Measurements from ENCODE around the gene DTL.

The DTL gene

DNA sequence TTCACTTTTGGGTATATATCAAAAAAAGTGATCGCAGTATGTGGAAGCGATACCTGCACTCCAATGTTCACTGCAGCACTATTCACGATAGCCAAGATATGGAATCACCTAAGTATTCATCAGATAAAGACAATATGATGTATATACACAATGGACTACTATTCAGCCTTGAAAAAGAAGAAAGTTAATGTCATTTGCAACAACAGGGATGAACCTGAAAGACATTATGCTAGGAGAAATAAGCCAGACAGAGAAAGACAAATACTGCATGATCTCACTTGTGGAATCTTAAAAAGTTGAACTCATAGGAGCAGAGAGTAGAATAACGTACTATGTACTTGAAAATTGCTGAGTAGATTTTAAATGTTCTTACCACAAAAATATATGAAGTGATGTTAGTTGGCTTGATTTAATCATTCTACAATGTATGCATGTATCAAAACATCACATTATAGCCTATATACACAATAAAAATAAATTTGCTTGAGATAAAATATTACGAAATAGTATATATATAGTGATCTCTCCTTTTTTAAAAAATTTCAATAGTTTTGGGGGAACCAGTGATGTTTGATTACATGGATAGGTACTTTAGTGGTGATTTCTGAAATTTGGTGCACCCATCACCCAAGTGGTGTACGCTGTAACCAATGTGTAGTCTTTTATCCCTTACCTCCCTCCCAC, 56.0 kb downstream of the DTL start:
- DNase-seq = no peak

DNA sequence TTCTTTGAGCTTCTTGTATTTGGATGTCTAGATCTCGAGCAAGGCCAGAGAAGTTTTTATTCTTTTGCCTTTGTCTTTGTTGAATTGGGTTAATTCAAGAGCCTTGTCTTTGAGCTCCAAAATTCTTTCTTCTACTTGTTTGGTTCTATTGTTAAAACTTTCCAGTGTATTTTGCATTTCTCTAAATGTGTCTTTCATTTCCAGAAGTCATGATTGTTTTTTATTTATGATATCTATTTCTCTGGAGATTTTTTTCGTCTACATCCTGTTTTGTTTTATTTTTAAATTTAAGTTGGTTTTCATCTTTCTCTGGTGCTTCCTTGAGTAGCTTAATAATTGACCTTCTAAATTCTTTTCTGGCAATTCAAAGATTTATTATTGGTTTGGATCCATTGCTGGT, 61.8 kb downstream of the DTL start:
- no peak for DNase-seq

DNA sequence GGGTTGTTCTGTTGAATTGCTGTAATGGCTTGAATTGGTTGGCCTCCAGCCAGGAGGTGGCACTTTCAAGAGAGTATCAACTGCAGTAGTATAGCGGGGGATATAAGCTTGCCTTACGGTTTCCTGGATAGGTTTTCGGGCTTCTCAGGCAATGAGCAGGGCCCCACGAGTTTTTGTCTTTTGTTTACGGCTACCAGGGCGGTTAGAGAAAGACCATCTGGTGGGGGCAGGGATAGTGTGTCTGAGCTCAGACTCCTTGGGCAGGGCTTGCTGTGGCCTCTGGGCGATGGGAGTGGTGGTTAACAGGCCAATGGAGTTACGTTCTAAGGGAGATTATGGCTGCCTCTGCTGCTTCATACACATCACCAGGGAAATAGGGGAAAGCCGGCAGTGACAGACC, 62.8 kb downstream of the DTL start:
- DNase-seq = no peak

DNA sequence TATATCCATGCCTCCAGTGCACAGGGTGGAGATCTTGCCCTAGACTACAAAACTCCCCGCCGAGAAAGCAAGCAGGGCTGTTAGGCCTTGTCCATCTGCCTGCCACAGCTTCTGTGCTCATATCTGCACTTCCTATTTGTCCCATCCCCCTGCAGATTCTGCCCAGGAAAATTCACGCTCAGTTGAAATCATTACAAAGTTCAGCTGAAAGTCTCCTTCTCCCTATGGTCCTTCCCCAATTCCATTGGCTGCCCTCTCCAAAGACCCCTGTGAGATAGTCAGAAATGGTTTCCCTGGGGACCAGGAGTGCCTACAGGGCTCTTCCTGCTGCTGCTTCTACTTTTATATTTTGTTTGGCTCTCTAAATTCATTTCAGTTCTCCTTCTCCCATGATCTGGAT, 63.2 kb downstream of the DTL start:
- DNase-seq = no peak

DNA sequence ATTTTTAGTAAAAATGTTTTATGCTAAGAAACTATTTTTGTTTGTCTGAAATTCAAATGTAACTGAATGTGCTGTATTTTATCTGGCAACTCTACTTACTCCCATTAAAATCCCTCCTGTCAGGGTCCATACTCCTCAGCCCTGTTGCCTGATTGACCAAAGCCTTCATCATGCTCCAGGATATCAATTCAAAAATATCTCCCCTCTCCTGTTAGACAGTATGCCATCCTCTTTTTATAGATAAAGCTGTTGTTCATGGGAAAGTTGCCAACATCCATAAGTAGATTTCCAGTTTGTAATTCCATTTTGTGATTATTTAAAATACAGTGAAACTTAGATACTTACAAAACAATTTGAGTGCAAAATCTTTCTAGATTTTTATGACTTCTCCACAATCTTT, 65.7 kb downstream of the DTL start:
- DNase-seq = no peak

DNA sequence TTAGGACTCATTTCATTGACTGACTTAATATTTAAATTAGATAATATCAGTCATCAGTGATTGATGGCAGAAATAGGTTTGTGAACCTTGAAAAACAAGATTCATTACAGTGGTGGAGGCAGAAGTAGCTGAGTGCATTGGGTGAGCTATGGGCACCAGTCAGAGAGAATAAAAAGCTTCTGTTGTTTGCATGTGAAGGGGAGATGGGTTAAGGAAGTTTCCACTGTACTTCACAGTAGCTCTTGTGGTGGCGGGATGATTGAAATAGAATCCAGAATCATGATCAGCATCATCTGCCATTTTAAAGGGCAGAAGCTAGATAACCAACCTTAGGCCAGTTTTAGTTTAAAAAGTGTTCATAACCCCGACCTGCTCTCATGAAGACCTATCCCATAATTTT, 66.2 kb downstream of the DTL start:
- DNase-seq = no peak

DNA sequence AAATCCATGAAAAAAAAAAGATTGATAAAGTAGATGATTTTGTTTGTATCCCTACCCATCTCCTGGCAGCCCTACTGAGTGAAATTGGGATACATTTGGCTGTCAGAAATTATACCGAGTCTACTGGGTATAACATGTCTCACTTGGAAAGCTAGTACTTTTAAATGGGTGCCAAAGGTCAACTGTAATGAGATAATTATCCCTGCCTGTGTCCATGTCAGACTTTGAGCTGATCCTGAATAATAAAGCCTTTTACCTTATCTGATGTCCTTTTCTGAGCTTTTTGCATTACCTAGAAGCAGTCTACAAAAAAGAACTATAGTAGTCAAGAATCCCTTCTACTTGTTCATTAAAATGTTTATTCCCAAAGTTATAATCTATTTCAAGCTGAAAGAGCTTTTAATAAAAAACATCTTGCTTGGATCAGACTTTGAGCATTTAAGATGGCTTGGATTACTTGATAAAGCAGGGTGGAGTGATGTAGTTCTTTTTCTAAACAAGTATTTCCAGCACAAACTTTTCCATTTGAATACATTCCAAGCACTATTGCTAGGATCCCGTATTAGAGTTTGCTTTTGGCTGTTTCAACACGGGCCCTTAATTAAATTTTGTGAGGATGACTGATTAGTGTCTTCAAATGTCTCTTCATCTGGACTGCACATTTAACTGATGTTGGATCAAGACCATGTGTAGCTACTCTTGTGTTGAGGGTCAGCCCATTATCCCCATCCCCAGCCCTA, 69.2 kb downstream of the DTL start:
- no peak for DNase-seq

DNA sequence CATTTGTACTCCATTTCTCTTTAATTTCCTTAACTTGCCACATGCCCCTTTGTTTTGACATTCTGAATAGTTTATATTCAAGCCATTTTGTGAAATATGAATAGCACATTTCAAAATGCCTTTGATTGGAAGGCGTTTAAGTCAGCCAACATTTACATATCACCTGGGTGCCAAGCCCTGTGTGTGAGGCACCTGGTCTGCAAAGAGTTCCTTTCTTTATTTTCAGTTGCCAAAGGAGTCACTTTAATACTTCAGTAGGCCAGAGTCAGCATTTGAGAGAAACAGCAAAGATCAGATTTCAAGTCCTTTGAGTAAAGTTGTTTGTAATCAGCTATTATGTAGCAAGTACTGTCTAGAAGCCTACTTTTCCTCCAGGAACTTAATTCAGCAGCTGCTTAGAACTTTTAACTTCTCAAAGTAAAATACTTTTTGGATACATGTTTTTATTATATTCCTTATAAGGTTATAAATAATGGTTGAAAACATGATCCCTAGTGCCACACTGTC, 70.8 kb downstream of the DTL start:
- no peak for DNase-seq

DNA sequence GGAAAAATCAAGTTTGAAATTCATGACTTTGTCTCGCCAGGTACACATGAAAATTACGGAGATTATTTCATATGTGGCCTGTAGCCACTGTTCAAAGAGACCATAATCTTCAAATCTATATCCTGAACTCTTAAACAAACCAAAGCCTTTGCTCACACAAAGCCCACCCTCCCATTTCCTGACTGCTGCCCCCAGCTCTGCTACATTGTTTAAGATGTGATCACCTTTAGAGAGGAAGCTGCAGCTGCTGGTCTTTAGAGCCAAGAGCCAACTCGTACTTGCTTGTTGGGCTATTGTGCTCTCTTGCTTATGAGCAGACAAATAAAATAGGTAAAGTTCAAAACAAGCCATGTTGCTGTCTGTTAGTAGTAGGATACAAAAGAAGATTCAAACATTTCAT, 71.9 kb downstream of the DTL start:
- no peak for DNase-seq

DNA sequence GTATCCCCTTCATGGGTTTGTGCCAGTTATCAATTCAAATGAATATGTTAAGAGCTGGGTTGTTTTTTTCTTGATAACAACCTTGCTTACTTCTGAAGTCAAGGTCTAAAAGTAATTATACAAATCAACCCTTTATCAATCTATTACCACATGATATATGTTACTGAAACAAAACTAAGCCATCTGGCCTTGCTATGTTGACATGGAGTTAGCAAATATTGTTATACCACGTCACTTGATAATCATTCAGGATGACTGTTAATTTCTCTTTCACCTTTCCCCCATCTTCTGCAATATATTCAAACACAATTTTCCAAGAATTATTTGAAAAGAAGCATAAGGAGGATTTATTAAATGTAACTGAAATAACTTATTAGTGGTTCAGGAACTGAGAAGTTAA, 72.6 kb downstream of the DTL start:
- no peak for DNase-seq

DNA sequence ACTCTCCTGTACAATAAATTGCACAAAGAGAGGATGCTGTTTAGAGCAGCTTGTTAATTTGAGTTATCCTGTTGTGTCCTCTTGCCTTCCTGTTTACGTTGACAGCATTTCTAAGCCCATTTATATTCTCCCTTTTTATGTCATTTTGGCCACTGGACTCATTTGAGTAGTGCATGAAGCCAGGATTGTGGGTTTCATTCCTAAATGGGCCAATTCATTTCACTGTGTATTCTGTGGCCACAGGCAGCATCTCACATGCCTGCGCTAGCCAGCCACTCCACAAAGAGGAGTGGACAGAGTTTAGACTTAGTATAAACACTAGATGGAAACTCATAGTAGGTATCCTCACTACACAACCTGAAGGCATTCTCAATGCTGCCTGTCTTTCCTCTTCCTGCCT, 73.4 kb downstream of the DTL start:
- no peak for DNase-seq

DNA sequence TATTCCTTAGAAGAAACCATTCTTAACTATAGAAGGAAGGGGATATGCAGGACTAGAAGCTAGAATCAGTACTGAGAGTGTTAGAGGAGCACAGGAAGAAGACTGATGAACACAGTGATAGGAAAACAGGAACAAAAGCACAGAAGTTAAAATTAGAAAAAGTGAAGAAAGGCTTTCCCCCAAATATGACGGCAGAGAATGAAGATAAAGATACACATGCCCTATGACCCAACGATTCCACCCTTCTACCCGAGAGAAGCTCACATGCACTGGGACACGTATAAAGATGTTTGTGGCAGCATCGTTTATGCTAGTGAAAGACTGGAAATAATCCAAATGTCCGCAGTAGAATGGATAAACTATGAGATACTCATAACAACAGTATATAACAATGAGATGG, 74.2 kb downstream of the DTL start:
- DNase-seq = peak; percentile 16

DNA sequence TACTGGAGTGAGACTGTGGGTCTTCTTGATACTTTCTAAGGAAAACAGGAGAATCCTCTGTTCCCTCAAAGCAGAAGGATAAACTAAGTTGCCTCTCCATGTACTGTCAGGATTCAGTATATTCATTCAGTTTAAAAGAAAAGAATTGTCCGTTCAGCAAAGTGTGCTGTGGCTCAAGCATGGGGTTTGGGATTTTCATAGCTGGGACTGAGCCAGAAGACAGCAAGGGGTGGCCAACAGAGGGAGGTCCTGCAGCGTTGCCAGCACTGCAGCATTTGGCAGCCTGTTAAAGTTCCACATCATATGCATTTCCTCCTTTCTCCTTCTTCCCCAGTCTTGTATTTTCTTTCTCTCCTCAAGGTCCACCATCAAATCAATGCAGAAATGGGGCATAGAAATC, 75.1 kb downstream of the DTL start:
- DNase-seq = no peak

DNA sequence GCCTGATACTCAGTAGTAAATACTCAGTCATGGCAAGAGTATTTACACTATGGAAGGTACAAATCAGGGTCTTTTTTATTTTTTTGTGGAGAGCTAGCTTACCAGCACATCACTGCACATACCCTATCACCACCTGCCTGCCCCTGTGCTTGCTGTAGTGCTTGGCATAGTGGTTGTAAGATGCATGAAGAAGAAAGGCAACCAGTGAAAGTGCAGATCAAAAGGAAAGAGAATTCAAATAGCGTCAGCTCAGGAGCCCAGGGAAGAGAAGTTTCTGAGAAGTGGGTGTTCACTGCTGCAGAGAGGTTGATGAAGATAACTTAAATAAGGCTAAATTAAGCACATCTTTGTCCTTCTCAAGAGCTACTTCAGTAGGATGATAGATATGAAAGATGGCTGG, 76.0 kb downstream of the DTL start:
- no peak for DNase-seq

DNA sequence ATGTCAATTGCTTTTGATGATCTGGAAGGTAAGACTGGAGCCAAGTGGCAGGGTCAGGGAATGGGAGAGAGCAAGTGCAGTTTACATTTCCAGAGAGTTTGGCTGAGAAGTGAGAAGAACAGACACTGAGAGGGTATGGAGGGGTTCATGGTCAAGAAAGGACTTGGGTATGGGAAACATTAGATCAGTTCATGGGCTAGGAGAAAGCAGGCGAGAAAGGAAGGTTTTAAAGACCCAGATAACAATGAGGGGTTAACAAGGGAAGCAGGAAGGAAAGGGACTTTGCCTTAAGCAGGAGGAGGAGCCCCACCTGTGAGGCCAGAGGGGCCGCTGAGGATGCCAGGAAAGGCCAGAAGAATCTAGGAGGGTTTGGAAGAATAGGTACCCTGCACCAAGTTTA, 78.2 kb downstream of the DTL start:
- DNase-seq = no peak

DNA sequence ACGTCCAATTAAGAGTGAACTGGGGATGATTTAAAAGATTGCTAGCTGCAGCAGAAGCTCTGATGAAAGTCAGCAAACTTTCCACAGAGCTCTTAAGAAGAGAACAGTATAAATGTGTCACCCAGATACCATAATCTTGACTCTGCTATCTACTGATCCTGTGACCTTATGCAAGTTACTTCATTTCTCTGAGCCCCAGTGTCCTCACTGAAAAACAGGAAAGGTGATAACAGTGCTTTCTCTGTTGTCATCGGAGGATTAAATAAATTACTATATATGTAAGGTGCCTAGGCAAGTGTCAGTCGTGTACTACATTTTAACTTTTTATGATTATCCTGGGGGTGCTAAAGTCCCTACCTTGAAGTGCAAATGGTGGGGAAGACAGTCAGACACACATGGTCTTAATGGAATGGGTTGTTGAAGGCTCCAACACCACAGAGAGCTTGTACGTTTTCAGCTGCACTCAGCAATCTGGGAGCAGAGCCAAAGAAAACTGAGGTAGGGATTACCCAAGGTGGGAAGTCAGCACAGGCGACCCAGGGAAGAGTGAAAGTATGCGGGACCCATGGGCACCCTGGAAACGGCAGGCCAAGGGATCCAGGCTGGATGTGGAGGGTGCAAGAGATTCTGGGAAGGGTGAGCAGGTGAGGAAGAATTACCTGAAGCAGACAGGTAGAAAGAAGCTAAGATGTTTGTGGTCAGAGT, 82.8 kb downstream of the DTL start:
- no peak for DNase-seq

DNA sequence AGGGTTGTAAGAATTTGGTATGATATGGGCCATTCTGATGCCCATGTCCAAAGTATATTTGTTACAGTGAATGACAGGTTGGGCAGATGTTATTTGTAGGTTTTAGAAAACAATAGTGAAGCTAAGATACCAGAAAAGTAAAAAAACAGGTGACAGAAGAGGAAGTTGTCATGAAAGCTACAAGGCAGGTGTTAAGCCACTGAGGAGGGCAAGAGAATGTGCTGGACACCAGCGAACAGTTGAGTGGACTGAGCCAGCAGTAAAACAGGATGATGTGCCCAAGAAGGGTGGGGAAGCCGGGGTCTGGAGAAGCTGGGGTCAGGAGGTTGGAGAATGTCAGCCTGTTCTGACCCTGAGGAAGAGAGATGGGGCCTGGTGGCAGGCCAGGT, 83.3 kb downstream of the DTL start:
- DNase-seq = no peak

DNA sequence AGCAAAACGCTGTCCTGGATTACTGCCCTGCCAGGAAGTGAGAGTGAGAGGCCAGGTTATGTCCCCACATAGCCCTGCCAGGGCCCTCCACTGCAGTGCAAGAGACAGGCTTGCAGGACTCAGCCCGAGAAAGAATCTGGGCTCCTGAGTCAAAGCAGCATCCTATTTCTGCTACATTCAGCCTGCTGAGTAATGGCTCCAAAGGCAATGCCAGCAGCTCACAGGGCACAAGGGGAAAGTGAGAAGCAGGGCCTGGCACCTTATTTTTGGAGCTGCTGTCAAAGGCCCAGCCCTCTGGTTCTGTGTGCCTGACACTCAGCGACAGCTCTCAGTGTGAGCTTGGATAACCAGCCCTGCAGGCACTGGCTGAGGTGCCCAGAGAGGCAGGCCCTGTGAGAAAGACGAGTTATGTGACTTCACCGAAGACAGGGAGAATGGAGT, 83.9 kb downstream of the DTL start:
- DNase-seq = no peak

DNA sequence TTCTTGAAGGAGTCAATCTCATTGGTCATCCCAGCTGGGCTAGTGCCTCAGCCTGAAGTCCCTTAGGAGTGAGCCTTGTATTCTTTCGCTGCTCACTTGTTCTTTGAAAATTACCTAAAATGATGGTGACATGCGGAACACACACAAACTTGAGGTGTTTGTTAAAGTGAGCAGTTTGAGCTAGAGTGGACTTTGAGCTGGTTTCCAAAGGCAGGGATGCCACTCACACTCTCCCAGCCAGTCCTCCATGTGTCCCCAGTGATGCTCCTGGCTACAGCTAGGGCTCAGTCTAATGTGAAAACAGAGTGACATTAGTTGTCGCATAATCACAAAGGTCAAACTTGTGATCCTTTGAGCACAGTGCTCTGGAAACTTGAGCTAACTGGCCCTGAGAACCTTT, 84.3 kb downstream of the DTL start:
- DNase-seq = no peak

DNA sequence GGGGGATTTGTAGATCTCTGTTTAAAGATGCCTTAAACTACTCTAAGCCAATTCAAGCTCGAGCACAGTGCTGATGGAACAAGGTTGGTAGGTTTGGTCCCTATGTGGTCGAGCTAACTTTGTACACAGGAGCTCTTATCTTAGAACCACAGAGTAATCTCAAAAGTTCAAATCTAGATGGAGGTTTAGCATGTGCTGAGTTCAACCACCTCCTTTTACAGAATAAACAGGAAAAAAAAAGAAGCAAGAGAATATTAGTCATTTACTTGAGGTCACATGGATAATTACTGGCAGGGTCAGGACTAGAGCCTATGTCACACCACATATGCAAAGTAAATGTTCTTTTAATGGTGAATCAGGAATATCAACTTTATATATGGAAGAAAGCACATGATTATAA, 86.2 kb downstream of the DTL start:
- DNase-seq = no peak

DNA sequence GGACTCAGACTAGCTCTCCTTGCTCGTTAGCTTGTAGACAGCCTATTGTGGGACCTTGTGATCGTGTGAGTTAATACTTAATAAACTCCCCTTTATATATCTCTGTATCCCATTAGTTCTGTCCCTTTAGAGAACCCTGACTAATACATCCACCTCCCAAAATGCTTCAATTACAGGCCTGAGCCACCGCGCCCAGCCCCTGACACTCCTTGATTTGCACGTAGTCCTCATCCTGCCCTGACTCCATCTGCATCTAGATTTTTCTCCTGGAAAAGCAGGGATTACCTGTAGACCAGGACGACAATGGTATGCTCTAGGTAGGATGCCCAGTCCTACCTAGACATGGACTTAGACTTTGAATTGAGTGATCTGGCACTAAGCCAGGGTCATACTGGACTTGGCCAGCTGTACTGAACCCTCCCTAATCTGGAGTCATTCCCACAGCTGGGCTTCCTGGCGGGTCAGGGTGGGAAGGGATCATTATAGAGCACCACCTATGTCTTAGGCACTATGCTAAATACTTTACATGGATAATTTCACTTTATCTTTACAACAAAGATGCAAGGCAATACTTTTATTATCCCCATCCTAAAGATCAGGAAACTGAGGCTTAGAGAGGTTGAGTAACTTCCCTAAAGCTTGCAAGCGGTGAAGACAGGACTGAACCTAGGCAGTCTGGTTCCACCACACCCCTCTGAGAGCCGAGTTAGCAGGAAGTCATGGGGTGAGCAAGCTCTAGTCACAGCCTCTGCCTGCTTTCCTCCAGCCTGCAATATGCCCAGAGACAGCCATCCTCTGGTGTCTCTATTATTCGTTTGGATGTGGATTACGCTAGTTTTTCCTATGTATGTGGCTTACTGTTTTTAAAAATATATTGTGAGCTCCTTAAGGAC, 89.4 kb downstream of the DTL start:
- peak; percentile 17 for DNase-seq

DNA sequence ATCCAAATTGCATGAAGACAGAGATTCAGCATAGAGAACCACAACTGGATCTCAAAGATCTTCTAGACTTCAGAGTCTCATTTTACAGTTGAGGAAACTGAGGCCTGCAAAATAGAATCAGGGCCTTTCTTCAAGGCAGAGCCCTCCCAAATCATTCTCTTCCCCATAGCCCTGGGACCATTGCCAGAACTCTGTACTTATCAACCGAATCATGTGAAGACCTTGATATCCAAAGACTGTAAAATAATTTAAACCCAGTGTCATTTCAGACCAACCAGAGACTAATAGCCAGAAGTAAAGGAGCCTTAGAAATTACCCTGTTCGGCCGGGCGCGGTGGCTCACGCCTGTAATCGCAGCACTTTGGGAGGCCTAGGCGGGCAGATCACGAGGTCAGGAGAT, 90.1 kb downstream of the DTL start:
- DNase-seq = no peak

DNA sequence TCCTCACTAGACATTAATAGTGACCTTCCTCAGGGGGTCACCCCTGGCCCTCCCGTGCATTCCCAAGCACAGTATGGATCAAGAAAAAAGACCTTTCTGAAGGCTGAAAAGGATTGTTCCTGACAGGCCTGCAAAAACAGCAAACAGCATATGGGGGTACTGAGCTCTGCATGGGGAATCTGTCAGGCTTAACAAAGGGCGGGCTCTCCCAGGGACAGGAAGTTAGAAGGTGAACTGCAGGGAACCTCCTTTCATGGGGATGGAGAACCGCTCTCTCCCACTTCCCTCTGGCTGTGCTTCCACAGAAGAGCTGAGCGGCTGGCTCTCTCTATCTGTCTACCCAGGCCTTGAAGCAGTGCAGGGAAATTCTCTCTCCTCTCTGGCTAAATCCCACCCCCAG, 91.7 kb downstream of the DTL start:
- no peak for DNase-seq
